Endothelial cell of umbilical vein (primary cell): ENCODE data around the gene EVI5. TPM values are rescaled to one million over a fixed set of nuclear protein-coding genes. Genes with fewer than 3 reads are reported as not detected.

Experiments
- BruUV-seq: library from RNA; stranded (reverse); fragments of 400-500 nt; replicated peaks from 2 replicates; lab custom pipeline; 2021; lab: Mats Ljungman, UMichigan
- CTCF ChIA-PET: fragments of 300-600, 350-600 bp; sonication (Branson Sonifier 250); formaldehyde crosslinking; loops from one replicate; lab custom pipeline; 2021; ENCODE audit warnings: antibody characterized with exemption, inconsistent platforms; lab: Charles Lee
- POLR2A ChIA-PET: fragments of 300-600, 350-600 bp; sonication (Branson Sonifier 250); formaldehyde crosslinking; loops from one replicate; lab custom pipeline; 2021; ENCODE audit warnings: antibody characterized with exemption, inconsistent platforms; lab: Charles Lee
- DNase-seq: peaks from one replicate; pipeline ENCODE4 v3.0.0-alpha.2; 2011; ENCODE audit warnings: low read depth, low spot score
- FAIRE-seq: peaks from 2 replicates; lab custom pipeline; 2011; peaks lifted over from hg19 to GRCh38; lab: Jason Lieb, UNC
- H2AFZ ChIP-seq: 2 replicates; pipeline ENCODE4 v1.6.0; 2012; ENCODE audit warnings: low read depth, low read length, control low read depth, inconsistent platforms
- H3K27ac ChIP-seq: 2 replicates; pipeline ENCODE4 v1.5.1; 2011; ENCODE audit warnings: low read depth, mild to moderate bottlenecking, control low read depth, low read length, moderate library complexity; ENCODE audit not compliant: insufficient read depth
- H3K27me3 ChIP-seq, 2 experiments: 2 replicates each; pipeline versions ENCODE4 v1.6.0 to v1.6.1; 2011; ENCODE audit warnings: low read length in 2 of 2, mixed read lengths in 1 of 2; ENCODE audit not compliant: control insufficient read depth in 2 of 2, insufficient read depth in 2 of 2
- H3K36me3 ChIP-seq, 2 experiments: 2 replicates in 1 of 2; 3 replicates in 1 of 2; pipeline ENCODE4 v1.5.1; 2011; ENCODE audit warnings: low read length in 2 of 2, mild to moderate bottlenecking in 1 of 2, moderate library complexity in 1 of 2; ENCODE audit not compliant: control insufficient read depth in 2 of 2, insufficient read depth in 2 of 2; ENCODE audit errors: extremely low read depth in 1 of 2
- H3K4me1 ChIP-seq: 3 replicates; pipeline ENCODE4 v1.5.1; 2011; ENCODE audit warnings: mild to moderate bottlenecking, low read length; ENCODE audit not compliant: control insufficient read depth, insufficient read depth; ENCODE audit errors: extremely low read depth
- H3K4me2 ChIP-seq: 2 replicates; pipeline ENCODE4 v1.6.1; 2011; ENCODE audit warnings: low read length, control low read depth, mixed read lengths; ENCODE audit not compliant: insufficient read depth
- H3K4me3 ChIP-seq, 3 experiments: fragments of 200-600 bp in 1 of 3; sonication (generic), shearing (Covaris generic) in 1 of 3; replicated peaks in 1 of 3; 2 replicates each; pipeline ENCODE4 v1.5.1; 2011 to 2016; ENCODE audit warnings: control low read depth in 3 of 3, low read length in 3 of 3, mild to moderate bottlenecking in 2 of 3, inconsistent platforms in 1 of 3, low read depth in 1 of 3, moderate library complexity in 1 of 3; ENCODE audit not compliant: insufficient read depth in 1 of 3
- H3K79me2 ChIP-seq: 2 replicates; pipeline ENCODE4 v1.6.0; 2012; ENCODE audit warnings: low read length, inconsistent platforms; ENCODE audit not compliant: control insufficient read depth, insufficient read depth
- H3K9ac ChIP-seq: replicated peaks from 2 replicates; pipeline ENCODE3; 2011; ENCODE audit warnings: low read length, control low read depth; ENCODE audit not compliant: insufficient read depth; ENCODE audit errors: extremely low read depth
- H3K9me1 ChIP-seq: replicated peaks from 3 replicates; pipeline ENCODE4 v1.6.0; 2011; ENCODE audit warnings: mild to moderate bottlenecking, low read length; ENCODE audit not compliant: control insufficient read depth, insufficient read depth; ENCODE audit errors: extremely low read depth
- H3K9me3 ChIP-seq: replicated peaks from 2 replicates; pipeline ENCODE4 v1.5.1; 2012; ENCODE audit warnings: low read length, inconsistent platforms; ENCODE audit not compliant: control insufficient read depth, insufficient read depth
- H4K20me1 ChIP-seq: replicated peaks from 2 replicates; pipeline ENCODE3; 2011; ENCODE audit warnings: mild to moderate bottlenecking, low read length; ENCODE audit not compliant: control insufficient read depth, insufficient read depth; ENCODE audit errors: extremely low read depth
- CTCF ChIP-seq, 2 donors: IDR thresholded peaks; 1 replicate in 1 of 2; 2 replicates in 1 of 2; pipeline ENCODE4 v1.5.1; 2011; ENCODE audit warnings: low read length in 2 of 2, mild to moderate bottlenecking in 2 of 2, moderate library complexity in 2 of 2, control low read depth in 1 of 2, inconsistent platforms in 1 of 2, low read depth in 1 of 2; ENCODE audit not compliant: insufficient read depth in 1 of 2; ENCODE audit errors: extremely low read depth in 1 of 2
- FOS ChIP-seq: IDR thresholded peaks from 2 replicates; pipeline ENCODE4 v1.6.1; 2011; ENCODE audit warnings: mild to moderate bottlenecking, low read length, moderate library complexity, borderline replicate concordance; ENCODE audit not compliant: insufficient read depth
- GATA2 ChIP-seq: IDR thresholded peaks from 2 replicates; pipeline ENCODE4 v1.7.0; 2011; ENCODE audit warnings: low read depth, mild to moderate bottlenecking, moderate library complexity, mixed read lengths, low read length; ENCODE audit not compliant: insufficient read length, insufficient read depth
- JUN ChIP-seq: IDR thresholded peaks from 2 replicates; pipeline ENCODE4 v1.6.1; 2011; ENCODE audit warnings: borderline replicate concordance, low read depth; ENCODE audit not compliant: insufficient read length, insufficient read depth
- MAX ChIP-seq: IDR thresholded peaks from 2 replicates; pipeline ENCODE4 v1.6.1; 2011; ENCODE audit not compliant: insufficient read depth, insufficient read length
- MYC ChIP-seq: IDR thresholded peaks from one replicate; pipeline ENCODE4 v1.6.1; 2011; ENCODE audit warnings: mild to moderate bottlenecking, low read depth, low read length
- POLR2A ChIP-seq: IDR thresholded peaks from 2 replicates; pipeline ENCODE4 v1.6.1; 2012; ENCODE audit warnings: low read depth, mild to moderate bottlenecking, control low read depth, low read length
- POLR2AphosphoS5 ChIP-seq: IDR thresholded peaks from 2 replicates; pipeline ENCODE4 v1.6.1; 2012; ENCODE audit warnings: low read depth, mild to moderate bottlenecking, control low read depth, low read length, moderate library complexity; ENCODE audit not compliant: insufficient read depth
- dilution Hi-C: fragments of 300-500 bp; cut with MboI; formaldehyde crosslinking; loops from one replicate; pipeline ENCODE4 v1.15.0; 2019; ENCODE audit warnings: low sequenced_read_pairs; ENCODE audit not compliant: extremely low pct_ligation_motif_present
- intact Hi-C: fragments of 100-400 bp; cut with micrococcal nuclease; formaldehyde crosslinking; loops from one replicate; pipeline ENCODE4 v1.10.0; 2022
- polyA plus RNA-seq, 4 experiments: library from polyadenylated mRNA; depleted of rRNA in 3 of 4; stranded (reverse) in 3 of 4; unstranded in 1 of 4; fragments of >200 nt; gene quantifications; 2 replicates each; pipeline versions ENCODE4 v1.2.1 to v1.2.3, GENCODE V29; 2011 to 2012; ENCODE audit warnings: missing spikeins in 1 of 4
- total RNA-seq: library from RNA; stranded (reverse); gene quantifications from 2 replicates; pipeline ENCODE4 v1.2.3, GENCODE V29; 2021

The EVI5 gene
- total and polyA plus RNA-seq, 2 donors (not counting 3 experiments of a cell fraction or from before 2014, with no cell fraction given), result 5.0 to 26.2 TPM

DNA sequence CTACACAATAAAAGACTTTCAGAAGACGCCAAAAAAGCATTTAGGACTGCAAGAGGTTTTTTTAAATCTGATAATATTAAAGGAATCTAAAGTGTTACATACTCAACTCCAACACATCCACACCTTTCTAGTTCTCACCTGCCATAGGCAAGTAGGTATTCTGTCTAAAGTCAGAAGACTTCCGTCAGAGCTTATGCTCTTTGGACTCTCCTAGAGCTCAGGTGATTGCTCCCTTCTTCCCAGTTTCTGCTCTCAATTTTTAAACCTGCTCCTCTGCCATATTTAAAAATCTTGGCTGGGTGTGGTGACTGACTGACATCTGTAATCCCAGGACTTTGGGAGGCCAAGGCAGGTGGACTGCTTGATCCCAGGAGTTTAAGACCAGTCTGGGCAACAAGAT is 16.6 kb downstream of the EVI5 start:
- Histone ChIP-seq H3K9ac (no peak overlapping the region), H3K27ac (no peak overlapping the region), H4K20me1 (no peaks in the 10 kb centered on the region), H2AFZ (no peak overlapping the region), H3K4me1 (no peaks in the 10 kb centered on the region), H3K4me2 (no peak overlapping the region), H3K27me3 (no peaks in the 10 kb centered on the region), H3K9me3 (no peaks in the 10 kb centered on the region), H3K79me2 (peaks cover 20% of the 10 kb centered on the region), H3K4me3 (no peak overlapping the region), H3K9me1 (no peaks in the 10 kb centered on the region), H3K36me3 (no peaks in the 10 kb centered on the region)
- dilution Hi-C loops (no loop called here), intact Hi-C loops (no loop called here)
- no peak for DNase-seq
- POLR2A ChIA-PET, result no interaction called here
- no TSS peak for BruUV-seq
- no peak for FAIRE-seq
- CTCF ChIA-PET, result interaction anchor here (0.7 to 2.0 kb wide), 4 partner anchors 15 to 64 kb away, joined by 3 to 6 read pairs (median 5); partner anchors contain the start of gene RPL5
- TF ChIP-seq CTCF (IDR thresholded peaks at IDR 0.05; ENCODE audit: extremely low read depth in 1 of 2, insufficient read depth in 1 of 2, low read depth in 1 of 2, low read length in 2 of 2) (no peak), POLR2AphosphoS5 (no peak), POLR2A (no peak), MAX (no peak), GATA2 (no peak), MYC (no peak), FOS (no peak), JUN (no peak)
